GM21515 (cell line): Measurements from ENCODE around the gene TBC1D17.

ENCODE experiments used
- ATAC-seq: cut with Tn5 transposase; IDR thresholded peaks from one replicate; pipeline ENCODE4 v1.9.1; 2021; ENCODE audit not compliant: unreplicated experiment

Gene TBC1D17

DNA sequence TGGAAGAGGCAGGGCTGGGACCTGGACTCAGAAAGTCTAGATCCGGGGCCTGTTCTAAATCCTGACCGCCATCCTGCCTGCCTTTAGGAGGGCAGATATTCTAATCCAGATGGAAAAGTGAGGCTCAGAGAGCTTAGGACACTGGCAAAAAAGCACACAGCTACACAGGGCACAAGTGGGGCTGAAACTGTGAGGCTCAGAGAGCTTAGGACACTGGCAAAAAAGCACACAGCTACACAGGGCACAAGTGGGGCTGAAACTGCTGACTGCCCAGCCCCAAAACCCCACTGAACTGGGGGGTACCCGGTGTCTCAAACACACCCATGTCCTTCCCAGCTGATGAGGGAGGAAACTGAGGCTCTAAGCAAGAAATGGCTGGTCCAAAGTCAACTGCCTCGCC lies 2.3 kb upstream of the TBC1D17 start:
- no peak for ATAC-seq

- ATAC-seq = no peak
These were observed 1.6 kb upstream of the TBC1D17 start for GRCh38 chr19:49875857-49876421.

DNA sequence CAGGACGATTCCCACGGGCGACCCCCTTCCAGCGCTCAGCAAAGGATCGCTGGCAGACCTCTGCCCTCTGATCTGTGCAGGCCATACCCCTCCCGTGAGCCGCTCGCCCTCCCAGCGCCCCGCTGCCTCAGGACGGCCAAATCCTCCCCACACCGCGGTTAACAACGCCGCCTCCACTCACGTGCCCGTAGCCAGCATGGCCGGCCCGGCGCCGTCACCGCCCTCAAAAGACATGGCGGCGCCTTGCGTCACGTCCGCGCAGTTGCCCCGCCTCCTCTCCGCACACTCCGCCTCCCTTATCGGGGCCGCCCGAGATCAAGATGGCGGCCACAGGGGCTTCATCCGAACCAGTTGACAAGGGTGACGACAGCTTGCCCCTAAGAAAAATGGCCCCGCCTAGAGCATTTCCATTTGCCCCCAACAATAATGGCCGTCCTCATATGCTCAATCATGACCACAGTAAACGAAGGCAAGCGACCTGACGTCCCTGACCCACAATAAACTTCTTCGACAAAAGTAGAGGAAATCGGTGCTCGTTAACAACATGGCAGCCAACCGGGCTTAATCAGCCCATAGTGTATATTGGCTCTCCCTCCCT lies 981 bp upstream of the TBC1D17 start:
- peak; percentile 48 for ATAC-seq

DNA sequence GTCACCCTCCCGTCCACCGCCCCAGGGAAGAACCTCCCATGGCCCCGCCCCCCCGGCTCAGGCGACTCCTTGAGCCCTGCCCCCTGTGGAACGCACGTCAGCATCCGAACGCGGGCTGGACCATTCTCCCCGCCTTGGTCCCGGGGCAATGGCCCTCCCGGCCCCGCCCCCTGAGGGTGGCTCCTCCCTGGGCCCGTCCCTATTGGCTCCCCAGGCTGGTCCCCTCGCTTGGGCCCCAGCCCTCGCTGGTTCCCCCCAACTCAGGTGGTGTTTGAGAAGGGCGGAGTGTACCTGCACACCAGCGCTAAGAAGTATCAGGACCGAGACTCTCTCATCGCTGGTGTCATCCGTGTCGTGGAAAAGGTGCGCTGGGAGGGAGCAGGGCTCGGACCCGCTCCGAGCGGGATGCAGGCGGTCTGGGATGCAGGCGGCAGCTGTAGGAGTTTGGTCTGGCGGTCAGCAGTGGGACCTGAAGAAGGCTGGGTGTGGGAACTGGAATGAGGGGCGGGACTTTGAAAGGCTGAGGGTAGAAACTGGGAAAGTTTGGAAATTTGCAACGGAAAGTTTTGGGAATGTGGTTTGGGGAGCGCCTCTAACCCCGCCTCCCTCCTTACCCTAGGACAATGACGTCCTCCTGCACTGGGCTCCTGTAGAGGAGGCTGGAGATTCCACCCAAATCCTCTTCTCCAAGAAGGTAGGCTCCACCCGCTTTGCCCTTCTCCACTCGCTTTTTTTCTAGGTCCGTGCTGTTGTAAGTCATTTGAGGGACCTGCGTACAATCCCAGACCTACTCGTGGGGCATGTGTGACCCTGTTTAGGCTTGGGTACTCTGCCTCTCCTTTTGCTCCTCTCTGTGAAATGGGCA lies 609 bp downstream of the TBC1D17 start:
- peak; percentile 42 for ATAC-seq

DNA sequence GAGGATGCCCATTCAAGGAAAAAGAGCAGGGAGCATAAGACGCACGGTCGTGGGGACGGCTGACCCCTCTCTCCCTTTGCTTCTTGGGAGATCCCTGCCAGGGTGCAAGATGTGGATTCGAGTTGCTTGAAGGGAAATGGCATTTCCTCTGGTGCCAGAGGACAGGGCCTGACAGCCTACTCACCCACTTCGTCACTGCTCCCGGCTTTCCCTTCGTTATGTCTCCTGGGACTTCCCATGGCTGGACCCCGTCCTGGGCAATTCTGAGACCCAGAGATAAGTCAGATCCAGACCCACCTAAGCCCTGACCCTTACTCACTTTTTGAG lies 1.2 kb downstream of the TBC1D17 start:
- no peak for ATAC-seq

GRCh38 chr19:49879243-49879963 lies 1.9 kb downstream of the TBC1D17 start:
- no peak for ATAC-seq

DNA sequence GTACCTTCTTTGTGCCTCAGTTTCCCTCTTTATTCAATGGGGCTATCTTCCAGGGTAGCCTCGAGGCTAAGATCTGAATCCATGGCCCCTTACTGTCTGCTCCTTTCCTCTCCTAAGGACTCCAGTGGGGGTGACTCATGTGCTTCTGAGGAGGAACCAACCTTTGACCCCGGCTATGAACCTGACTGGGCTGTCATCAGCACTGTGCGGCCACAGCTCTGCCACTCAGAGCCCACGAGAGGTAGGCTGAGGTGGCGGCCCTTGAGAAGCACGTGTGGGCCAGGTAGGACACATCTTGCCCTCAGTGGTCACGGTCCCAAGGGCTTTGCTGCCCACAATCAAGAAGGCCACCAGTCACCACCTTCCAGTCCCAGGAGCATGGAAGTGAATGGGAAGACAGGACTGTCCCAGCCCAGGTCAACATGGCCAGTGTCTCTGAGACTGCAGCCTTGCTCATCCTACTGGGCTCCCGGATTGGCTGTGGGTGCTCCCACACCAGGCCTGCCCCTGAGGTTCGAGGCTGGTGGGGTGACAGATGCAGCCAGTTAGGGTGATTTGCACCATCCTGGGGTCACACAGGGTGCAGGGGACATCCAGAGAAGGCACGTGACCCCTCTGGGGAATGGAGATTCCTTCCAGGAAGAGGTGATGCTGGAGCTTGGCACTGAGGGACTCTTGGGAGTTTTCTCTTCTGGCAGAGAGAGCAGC lies 2.8 kb downstream of the TBC1D17 start:
- no peak for ATAC-seq

- ATAC-seq = no peak
These were observed 3.7 kb downstream of the TBC1D17 start for GRCh38 chr19:49881186-49881585.

GRCh38 chr19:49881672-49882394 lies 4.3 kb downstream of the TBC1D17 start:
- ATAC-seq = no peak

DNA sequence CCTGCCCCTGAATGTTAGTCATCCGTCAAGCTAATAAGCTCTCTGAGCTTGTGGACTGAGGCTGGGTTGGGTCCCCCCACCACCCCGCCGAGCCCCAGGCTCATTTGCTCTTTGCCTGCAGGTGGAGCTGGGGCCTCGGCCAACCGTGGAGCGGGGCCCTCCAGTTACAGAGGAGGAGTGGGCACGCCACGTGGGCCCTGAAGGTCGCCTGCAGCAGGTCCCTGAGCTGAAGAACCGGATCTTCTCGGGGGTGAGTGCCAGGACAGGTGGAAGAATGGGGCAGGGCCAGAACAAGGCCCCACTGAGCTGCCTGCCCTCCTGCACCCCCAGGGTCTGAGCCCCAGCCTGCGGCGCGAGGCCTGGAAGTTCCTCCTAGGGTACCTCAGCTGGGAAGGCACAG lies 5.1 kb downstream of the TBC1D17 start:
- no peak for ATAC-seq

DNA sequence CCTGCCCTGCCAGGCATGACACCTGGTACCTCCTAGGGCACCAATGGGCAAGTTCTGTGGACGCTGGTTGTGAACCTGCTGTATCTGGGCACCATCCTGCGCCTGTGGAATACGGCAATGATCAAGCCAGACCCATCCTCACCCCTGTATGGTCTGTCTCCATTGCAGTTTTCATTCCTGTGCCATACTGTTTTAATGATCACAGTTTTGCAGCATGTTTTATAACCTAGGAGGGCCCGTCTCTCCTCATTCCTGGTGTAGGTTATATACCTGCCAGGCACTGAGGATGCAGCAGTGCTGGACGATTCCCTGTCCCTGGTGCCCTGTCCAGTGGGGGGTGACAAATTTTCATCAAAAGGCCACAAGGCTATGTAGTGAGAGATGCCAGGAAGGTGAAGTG lies 5.6 kb downstream of the TBC1D17 start:
- ATAC-seq = no peak

DNA sequence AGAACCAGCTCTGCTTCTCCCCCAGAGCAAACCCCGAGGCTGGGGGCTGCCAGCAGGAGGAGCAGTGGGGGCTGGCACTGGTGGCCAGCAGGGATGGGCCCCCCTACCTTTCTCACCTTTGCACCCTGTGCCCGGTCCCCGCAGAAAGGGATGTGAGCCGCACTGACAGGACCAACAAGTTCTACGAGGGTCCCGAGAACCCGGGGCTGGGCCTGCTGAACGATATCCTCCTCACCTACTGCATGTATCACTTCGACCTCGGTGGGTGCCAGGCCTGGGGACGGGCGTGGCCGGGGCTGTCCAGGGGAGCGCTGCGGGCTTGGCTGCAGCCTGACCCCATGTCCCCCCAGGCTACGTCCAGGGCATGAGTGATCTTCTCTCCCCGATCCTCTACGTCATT lies 6.6 kb downstream of the TBC1D17 start:
- ATAC-seq = no peak

- no peak for ATAC-seq
These were observed 7.3 kb downstream of the TBC1D17 start for GRCh38 chr19:49884760-49885159.

- ATAC-seq = no peak
These were observed 9.6 kb downstream of the TBC1D17 start for GRCh38 chr19:49887037-49887664.

- ATAC-seq = no peak
These were observed 10.4 kb downstream of the TBC1D17 start for GRCh38 chr19:49887665-49888509.

- no peak for ATAC-seq
These were observed 11.0 kb downstream of the TBC1D17 start for GRCh38 chr19:49888510-49888824.

DNA sequence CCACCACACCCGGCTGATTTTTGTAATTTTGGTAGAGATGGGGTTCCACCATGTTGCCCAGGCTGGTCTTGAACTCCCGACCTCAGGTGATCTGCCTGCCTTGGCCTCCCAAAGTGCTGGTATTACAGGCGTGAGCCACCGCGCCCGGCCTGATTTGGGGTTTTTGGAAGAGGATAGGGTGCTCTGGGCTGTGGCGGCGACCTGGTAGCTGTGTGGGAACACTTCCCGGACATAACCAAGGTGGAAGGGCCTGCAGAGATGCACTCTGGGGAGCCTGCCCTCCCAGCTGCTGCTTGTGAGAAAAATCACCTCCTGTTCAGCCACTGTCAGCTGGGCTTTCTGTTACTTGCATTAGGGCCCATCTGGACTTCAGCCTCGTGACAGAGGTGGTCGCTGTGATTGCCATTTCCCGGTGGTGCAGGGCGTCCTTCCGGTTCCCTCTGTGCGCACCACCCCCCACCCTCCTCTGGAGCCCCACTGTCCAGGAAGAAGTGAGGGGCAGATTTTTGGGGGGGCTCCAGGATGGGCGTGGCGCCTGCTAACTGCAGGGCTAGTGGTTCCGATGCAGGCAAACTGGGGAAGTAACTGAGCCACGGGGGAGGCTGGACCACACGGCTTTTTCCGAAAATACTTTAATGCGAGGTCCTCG lies 11.7 kb downstream of the TBC1D17 start:
- no peak for ATAC-seq

GRCh38 chr19:49889687-49890348 lies 12.3 kb downstream of the TBC1D17 start:
- ATAC-seq = no peak
